Activated naive CD4-positive, alpha-beta T cell treated with anti-CD3 and anti-CD28 coated beads, Interleukin-2, amount 50 U/mL, for 16 hours (primary cell): ENCODE data around the gene ERP27.

Experiments
- DNase-seq: peaks from one replicate; pipeline ENCODE4 v3.0.0-alpha.2; 2020

ERP27 gene

GRCh38 chr12:14900521-14901227 is 37.7 kb downstream of the ERP27 start:
- no peak for DNase-seq

GRCh38 chr12:14896521-14897169 is 41.7 kb downstream of the ERP27 start:
- DNase-seq = no peak

- DNase-seq = no peak
Observed at GRCh38 chr12:14893506-14894250, 44.7 kb downstream of the ERP27 start.

GRCh38 chr12:14892726-14893505 is 45.4 kb downstream of the ERP27 start:
- no peak for DNase-seq

DNA sequence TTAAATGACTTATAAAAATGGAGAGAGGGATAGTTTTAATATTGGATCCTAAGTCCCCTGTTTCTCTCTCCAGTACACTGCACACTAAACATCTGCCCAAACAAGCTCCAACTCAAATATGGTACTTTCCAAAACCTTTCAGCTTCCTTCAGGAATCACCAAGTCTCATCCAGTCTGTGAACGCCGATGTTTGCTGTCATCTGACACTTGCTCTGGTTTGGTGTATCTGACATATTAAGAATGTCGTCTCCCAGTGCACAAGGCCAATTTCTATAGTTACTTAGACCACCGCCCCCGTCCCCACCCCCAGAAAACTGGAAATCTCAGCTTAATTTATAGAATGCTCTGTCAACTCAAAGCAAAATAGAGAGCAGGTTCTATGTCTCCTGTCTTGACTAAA is 47.6 kb downstream of the ERP27 start:
- no peak for DNase-seq

GRCh38 chr12:14886271-14886670 is 52.1 kb downstream of the ERP27 start:
- DNase-seq = no peak

DNA sequence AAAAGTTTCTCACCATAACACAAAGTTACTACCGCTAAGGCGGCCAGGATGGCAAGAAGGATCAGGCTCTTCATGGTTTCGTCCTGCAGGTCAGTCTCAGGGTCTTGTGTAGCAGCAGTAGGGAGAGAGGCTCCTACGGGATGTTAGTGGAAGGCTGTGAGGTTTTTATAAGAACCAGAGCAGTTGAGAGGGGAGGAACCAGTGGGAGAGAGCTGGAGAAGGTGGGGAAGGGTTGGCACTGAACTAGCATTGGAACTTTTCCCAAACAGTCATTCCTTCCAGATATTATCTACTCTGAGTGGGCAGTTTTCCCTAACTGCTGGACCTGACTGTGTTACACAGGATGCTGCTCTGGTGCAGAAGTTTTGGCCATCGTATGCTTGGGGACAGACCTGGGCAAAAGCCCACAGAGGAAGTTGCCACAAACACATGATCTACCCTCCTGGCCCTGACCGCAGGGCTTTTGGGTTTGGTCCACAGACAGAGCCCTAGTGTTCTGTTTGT is 52.6 kb downstream of the ERP27 start, which contains the start of gene MGP:
MGP (minus strand) TSS at position 137 of the 504 bp plus-strand sequence; CDS start at position 74, 63 bp downstream.
- DNase-seq = no peak

GRCh38 chr12:14884458-14884878 is 53.9 kb downstream of the ERP27 start:
- peak; percentile 80 for DNase-seq

- DNase-seq = no peak
Observed at GRCh38 chr12:14883686-14884085, 54.7 kb downstream of the ERP27 start.

DNA sequence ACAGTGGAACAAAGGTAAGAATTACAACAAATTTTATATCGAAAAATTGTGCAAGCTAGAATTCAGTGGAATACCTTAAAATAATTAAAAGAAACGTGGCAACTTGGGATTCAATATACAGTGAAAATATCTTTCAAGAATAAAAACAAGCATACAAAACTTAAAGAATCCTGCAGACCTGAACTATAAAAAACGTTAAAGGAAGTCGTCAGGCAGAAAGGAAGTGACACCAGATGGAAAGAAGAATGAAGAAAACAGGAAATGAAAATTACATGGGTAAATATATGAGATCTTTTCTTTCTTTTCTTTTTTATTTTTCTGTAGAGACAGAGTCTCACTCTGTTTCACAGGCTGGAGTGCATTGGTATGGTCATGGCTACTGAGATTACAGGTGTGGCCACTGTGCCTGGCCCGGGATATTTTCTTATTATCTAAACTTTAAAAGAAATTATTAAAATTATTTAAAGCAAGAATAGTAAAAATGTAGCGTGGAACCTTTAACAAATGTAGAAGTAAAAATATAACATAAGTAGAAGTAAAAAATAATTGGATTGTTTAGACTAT is 57.4 kb downstream of the ERP27 start:
- no peak for DNase-seq

- no peak for DNase-seq
Observed at GRCh38 chr12:14879222-14879933, 59.0 kb downstream of the ERP27 start.

DNA sequence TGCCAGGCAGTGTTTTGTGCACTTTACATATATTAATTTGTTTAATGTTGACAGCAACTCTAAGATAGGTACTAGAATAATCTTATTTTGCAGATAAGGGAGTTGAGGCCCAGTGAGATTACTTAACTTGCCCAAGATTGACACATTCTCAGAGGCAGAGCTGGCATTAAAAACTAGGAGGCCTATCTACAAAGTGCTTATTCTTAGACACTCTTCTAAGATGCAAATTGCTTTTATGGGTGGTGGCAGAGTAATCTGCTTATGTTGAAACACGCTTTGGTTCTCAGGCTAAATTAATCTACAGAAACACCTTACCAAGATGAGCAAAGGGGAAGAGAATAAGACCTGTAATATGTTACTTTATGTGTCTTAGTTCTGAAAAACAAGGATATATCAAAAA is 59.8 kb downstream of the ERP27 start:
- no peak for DNase-seq

DNA sequence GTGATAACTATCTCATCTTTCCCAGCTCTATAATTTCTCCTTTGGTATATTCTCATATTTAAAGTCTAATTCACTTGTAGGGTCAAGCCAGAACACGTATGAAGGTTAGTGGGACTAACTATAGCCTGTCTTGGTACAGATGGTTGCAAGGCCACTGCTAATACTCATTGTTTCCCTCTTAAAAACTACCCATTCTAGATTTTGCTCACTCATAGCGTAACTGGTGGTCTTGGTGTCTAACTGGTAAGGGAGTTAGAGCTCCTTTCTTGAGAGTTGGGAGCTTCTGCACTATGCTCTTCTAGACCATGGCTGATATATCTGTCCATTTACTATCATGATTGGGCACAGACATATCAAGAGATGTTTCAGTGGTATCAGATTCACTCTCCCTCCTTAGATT is 61.5 kb downstream of the ERP27 start:
- no peak for DNase-seq

DNA sequence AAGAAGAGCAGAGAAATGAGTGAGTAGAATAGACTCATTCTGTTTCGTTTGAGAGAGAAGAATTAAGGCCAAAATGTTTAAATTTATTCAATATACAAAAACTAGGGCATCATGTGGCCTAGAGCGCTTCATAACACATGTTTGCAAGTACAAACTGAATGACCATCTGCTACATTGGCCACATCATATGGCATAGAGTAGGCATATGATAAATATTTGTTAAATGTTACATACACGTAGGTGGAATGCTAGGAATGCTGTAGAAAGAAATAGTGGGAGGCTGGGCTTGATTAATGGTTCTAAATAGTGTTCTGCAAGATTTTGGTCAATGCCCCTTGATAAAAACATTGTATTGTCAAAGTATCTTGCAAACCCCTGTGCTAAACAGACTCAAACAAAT is 63.5 kb downstream of the ERP27 start:
- DNase-seq = no peak

DNA sequence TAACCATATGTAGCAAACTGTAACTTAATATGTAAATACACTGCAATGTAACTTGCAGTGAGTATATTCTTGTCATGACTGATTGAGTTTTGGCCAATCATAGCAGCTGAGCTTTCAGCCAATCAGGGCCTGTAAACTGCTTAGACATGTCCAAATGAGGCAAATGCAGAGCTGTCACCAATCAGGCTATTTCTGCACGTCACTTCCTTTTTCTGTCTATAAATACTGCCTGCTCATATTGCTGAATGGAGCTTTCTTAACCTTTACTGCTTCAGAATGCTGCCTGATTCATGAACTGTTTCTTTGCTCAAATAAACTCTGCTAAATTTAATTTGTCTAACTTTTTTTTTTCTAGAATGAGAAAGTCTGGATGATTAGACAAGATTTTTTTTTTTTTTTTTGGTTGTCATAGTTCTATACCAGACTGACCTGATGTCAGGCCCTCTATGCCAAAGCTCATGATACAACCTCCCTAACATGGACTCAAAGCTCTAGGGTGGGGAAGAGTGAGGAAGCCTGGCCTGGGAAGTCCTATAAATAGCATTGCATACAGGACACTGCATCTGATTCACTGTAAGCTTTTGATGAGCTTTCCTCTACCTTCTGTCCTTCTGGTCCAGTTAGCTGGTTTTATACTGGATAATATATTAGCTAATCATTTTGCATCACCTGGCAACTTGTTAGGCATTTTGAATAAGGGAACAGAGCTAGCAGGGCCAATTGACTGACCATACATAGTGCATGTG is 64.7 kb downstream of the ERP27 start:
- no peak for DNase-seq

GRCh38 chr12:14871886-14872285 is 66.5 kb downstream of the ERP27 start:
- no peak for DNase-seq

DNA sequence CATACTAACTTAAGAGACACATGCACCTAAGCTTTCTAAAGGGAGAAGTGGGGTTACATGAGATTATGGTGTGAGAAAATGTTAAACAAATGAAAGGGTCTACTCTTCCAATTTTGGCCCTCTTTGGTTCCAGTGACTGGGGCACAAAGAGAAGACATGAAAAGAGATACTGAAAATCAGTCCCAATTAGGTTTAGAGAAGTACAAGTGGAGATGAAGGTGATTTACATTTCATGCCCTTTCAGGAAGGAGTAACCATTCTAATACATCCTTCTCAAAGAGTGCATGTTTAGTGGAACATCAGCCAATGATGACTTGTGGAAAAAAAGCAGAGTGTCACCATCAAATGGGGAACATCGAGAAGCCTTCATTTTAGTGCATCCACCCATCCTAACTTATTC is 67.1 kb downstream of the ERP27 start:
- no peak for DNase-seq

DNA sequence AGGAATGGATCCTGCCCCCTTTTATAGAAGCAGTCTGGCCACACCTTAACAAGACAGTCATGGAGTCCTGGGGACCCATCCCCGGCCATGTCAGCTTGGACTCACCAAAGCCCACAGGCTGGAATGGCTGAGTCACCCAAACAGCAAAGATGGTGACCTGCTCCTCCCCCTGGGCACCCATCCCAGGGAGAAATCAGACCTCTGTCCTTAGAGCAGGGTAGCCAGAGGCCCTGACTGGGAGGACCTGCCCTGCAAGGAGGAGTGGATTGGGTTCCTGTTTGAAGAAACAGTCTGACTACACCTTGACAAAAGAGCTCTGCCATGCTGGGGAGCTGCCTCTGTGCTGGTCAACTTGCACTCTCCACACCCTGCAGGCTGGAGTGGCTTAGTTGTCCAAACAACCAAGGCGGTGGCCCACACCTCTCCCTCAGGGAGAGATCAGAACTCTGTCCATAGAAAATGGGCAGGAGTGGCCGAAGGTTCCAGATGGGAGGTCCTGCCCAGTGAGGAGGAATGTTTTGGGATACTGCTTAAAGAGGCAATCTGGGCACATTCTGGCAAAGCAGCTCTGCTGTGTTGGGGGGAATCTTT is 69.3 kb downstream of the ERP27 start:
- no peak for DNase-seq
